Panc1 (cell line): ENCODE data around the gene CLHC1. TPM values are rescaled to one million over a fixed set of nuclear protein-coding genes. Genes with fewer than 3 reads are reported as not detected.

Experiments
- ATAC-seq: fragments of 200-7000 bp; cut with Tn5 transposase; 2 replicates; pipeline ENCODE4 v1.9.1; 2020; ENCODE audit warnings: mild to moderate bottlenecking, moderate library complexity
- BruUV-seq: library from RNA; stranded (reverse); fragments of 400-500 nt; replicated peaks from 2 replicates; lab custom pipeline; 2021; lab: Mats Ljungman, UMichigan
- CTCF ChIA-PET: fragments of 300-600 bp; sonication (Branson Sonifier 250); formaldehyde crosslinking; loops from one replicate; lab custom pipeline; 2022; ENCODE audit warnings: antibody characterized with exemption; lab: Charles Lee
- POLR2A ChIA-PET: fragments of 300-600 bp; sonication (Branson Sonifier 250); formaldehyde crosslinking; loops from one replicate; lab custom pipeline; 2022; ENCODE audit warnings: antibody characterized with exemption; lab: Charles Lee
- DNase-seq: peaks from one replicate; pipeline ENCODE4 v3.0.0-alpha.2; 2010; ENCODE audit warnings: low read depth, low spot score
- H3K27ac ChIP-seq: 2 replicates; pipeline ENCODE4 v1.5.1; 2011; ENCODE audit warnings: mild to moderate bottlenecking, low read length, inconsistent platforms
- H3K27me3 ChIP-seq: fragments of 200-500 bp; sonication (Bioruptor generic); 2 replicates; pipeline ENCODE4 v1.6.0; 2014; ENCODE audit warnings: low read length, inconsistent platforms; ENCODE audit not compliant: control insufficient read depth, insufficient read depth
- H3K36me3 ChIP-seq: fragments of 200-500 bp; sonication (Bioruptor generic); 2 replicates; pipeline ENCODE4 v1.5.1; 2014; ENCODE audit warnings: inconsistent platforms, mild to moderate bottlenecking, low read length, moderate library complexity; ENCODE audit not compliant: control insufficient read depth, insufficient read depth
- H3K4me1 ChIP-seq: 2 replicates; pipeline ENCODE4 v1.5.1; 2011; ENCODE audit warnings: inconsistent platforms, mild to moderate bottlenecking, low read length, moderate library complexity; ENCODE audit not compliant: control insufficient read depth, insufficient read depth
- H3K4me3 ChIP-seq, 2 experiments: 2 replicates each; pipeline ENCODE4 v1.5.1; 2011 to 2012; ENCODE audit warnings: low read depth in 2 of 2, low read length in 2 of 2, mild to moderate bottlenecking in 2 of 2, inconsistent platforms in 1 of 2, moderate library complexity in 1 of 2
- H3K9me3 ChIP-seq: fragments of 200-500 bp; sonication (Bioruptor generic); 2 replicates; pipeline ENCODE4 v1.5.1; 2014; ENCODE audit warnings: low read depth, mild to moderate bottlenecking, inconsistent platforms, low read length, moderate library complexity; ENCODE audit not compliant: control insufficient read depth, insufficient read depth
- POLR2AphosphoS5 ChIP-seq: IDR thresholded peaks from 2 replicates; pipeline ENCODE4 v1.6.1; 2012; ENCODE audit warnings: mild to moderate bottlenecking, low read depth, low read length, moderate library complexity
- REST ChIP-seq, 2 experiments: IDR thresholded peaks; 2 replicates each; pipeline ENCODE4 v1.6.1; 2011 to 2012; ENCODE audit warnings: low read depth in 2 of 2, control low read depth in 1 of 2, low read length in 1 of 2, mild to moderate bottlenecking in 1 of 2, moderate library complexity in 1 of 2; ENCODE audit not compliant: insufficient read depth in 1 of 2
- SIN3A ChIP-seq: IDR thresholded peaks from 2 replicates; pipeline ENCODE4 v1.6.1; 2012; ENCODE audit warnings: low read depth, mild to moderate bottlenecking, low read length, moderate library complexity, borderline replicate concordance; ENCODE audit not compliant: insufficient read depth
- TCF7L2 ChIP-seq: IDR thresholded peaks from 2 replicates; pipeline ENCODE4 v1.6.1; 2011; ENCODE audit warnings: mild to moderate bottlenecking, low read depth, low read length, inconsistent platforms
- in situ Hi-C: cut with HindIII; loops from 2 replicates; pipeline ENCODE4 v1.10.0; 2016; ENCODE audit warnings: low sequenced_read_pairs, low pct_unique_long_range_greater_than_20kb
- intact Hi-C: fragments of 100-400 bp; cut with micrococcal nuclease; formaldehyde crosslinking; loops from one replicate; pipeline ENCODE4 v1.10.0; 2022; ENCODE audit not compliant: unreplicated experiment
- total RNA-seq: library from RNA; stranded (reverse); gene quantifications from one replicate; pipeline ENCODE4 v1.2.1, GENCODE V29; 2021; ENCODE audit not compliant: unreplicated experiment
- TF ChIP-seq, protein P1 (sequence below): fragments of 450-650 bp; IDR thresholded peaks from 2 replicates; pipeline ENCODE4 v1.5.1; 2017; ENCODE audit warnings: mild to moderate bottlenecking

Gene CLHC1
- total RNA-seq, 1 experiment from 2014 or later = 3.6 TPM

DNA sequence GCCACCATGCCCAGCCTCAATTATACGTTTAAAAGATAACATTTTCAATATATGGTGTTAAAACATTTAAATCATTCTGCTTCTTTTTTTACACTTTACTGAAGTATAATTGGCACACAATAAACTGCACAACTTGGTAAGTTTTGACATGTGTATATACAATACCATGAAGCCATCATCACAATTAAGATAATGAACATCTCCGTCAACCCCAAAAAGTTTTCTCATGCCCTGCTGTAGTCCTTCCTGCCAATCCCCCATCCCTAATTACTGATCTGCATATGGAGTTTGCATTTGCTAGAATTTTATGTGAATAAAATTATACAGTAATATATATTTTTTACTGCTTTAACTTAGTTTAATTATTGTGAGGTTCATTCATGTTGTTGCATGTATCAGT lies 96.6 kb downstream of the CLHC1 start:
- CTCF ChIA-PET = no interaction called here
- POLR2A ChIA-PET = no interaction called here

GRCh38 chr2:55134316-55134706 lies 97.8 kb downstream of the CLHC1 start:
- intact Hi-C loops = no loop called here
- in situ Hi-C loops = no loop called here
- DNase-seq (no peak), ATAC-seq (no peak)
- Histone ChIP-seq H3K36me3 (no peaks in the 10 kb centered on the region), H3K27me3 (no peaks in the 10 kb centered on the region), H3K9me3 (no peaks in the 10 kb centered on the region), H3K27ac (no peak overlapping the region), H3K4me3 (no peak overlapping the region), H3K4me1 (peaks cover 17% of the 10 kb centered on the region)
- ChIA-PET CTCF (no interaction called here), POLR2A (no interaction called here)
- TF ChIP-seq SIN3A = no peak
- TF ChIP-seq, protein P1, sequence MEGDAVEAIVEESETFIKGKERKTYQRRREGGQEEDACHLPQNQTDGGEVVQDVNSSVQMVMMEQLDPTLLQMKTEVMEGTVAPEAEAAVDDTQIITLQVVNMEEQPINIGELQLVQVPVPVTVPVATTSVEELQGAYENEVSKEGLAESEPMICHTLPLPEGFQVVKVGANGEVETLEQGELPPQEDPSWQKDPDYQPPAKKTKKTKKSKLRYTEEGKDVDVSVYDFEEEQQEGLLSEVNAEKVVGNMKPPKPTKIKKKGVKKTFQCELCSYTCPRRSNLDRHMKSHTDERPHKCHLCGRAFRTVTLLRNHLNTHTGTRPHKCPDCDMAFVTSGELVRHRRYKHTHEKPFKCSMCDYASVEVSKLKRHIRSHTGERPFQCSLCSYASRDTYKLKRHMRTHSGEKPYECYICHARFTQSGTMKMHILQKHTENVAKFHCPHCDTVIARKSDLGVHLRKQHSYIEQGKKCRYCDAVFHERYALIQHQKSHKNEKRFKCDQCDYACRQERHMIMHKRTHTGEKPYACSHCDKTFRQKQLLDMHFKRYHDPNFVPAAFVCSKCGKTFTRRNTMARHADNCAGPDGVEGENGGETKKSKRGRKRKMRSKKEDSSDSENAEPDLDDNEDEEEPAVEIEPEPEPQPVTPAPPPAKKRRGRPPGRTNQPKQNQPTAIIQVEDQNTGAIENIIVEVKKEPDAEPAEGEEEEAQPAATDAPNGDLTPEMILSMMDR = no peak
- no peak for TF ChIP-seq POLR2AphosphoS5
- no peak for TF ChIP-seq REST (IDR thresholded peaks at IDR 0.05; ENCODE audit: insufficient read depth in 1 of 2, low read depth in 2 of 2, low read length in 1 of 2)
- no peak for TF ChIP-seq TCF7L2
- no TSS peak for BruUV-seq

More for the DNA sequence above, 96.6 kb downstream of the CLHC1 start:
- Histone ChIP-seq H3K27me3 (no peaks in the 10 kb centered on the region), H3K9me3 (no peaks in the 10 kb centered on the region), H3K36me3 (no peaks in the 10 kb centered on the region), H3K27ac (no peak overlapping the region), H3K4me1 (peaks cover 17% of the 10 kb centered on the region), H3K4me3 (no peak overlapping the region)
- no peak for ATAC-seq
- in situ Hi-C loops = no loop called here
- no peak for DNase-seq
- BruUV-seq = no TSS peak
- intact Hi-C loops = no loop called here
- no peak for TF ChIP-seq REST (IDR thresholded peaks at IDR 0.05; ENCODE audit: insufficient read depth in 1 of 2, low read depth in 2 of 2, low read length in 1 of 2)
- TF ChIP-seq POLR2AphosphoS5 = no peak
- TF ChIP-seq SIN3A = no peak
- no peak for TF ChIP-seq TCF7L2
- TF ChIP-seq, protein P1 = no peak
